ENCODE measurements around the gene CFAP45. TPM values are rescaled to one million over a fixed set of nuclear protein-coding genes. Genes with fewer than 3 reads are reported as not detected.

CFAP45 gene
- total and polyA plus RNA-seq, 8 donors, result 0.16 to 1.5 (median 0.44) TPM; not detected in 2

- Histone ChIP-seq H3K36me3 (peaks cover 7 to 12% (median 7%) of the 10 kb centered on the region in 3 donors), H3K4me1 (peaks cover 17 to 30% (median 23%) of the 10 kb centered on the region in 3 donors), H3K4me3 (peak overlapping the region; percentile 46 to 75 (median 67)), H3K27ac (peak overlapping the region; percentile 94 to 98 (median 96)), H3K27me3 (no peaks in the 10 kb centered on the region), H3K9me3 (no peaks in the 10 kb centered on the region)
- 0 to 1% methylated on average over 31 of the region's 31 CpGs for WGBS, 2 donors
- peak; percentile 86 to 96 (median 92) for DNase-seq
- TF ChIP-seq CTCF (IDR thresholded peaks at IDR 0.05), result no peak
- peak; percentile 55 to 76 (median 64) for ATAC-seq
- no peak for FAIRE-seq
- intact Hi-C loops (cut with DNase I), result no loop called here
Observed at GRCh38 chr1:159924025-159924790, 24.2 kb upstream of the CFAP45 start.

- Histone ChIP-seq H3K27ac (peak overlapping the region; percentile 94 to 98 (median 96)), H3K9me3 (no peaks in the 10 kb centered on the region), H3K4me3 (peak overlapping the region; percentile 46 to 75 (median 67)), H3K27me3 (no peaks in the 10 kb centered on the region), H3K4me1 (peaks cover 17 to 38% (median 23%) of the 10 kb centered on the region in 3 donors), H3K36me3 (peaks cover 11 to 20% (median 15%) of the 10 kb centered on the region in 3 donors)
- no peak for TF ChIP-seq CTCF (IDR thresholded peaks at IDR 0.05)
- ATAC-seq, result peak; percentile 53 to 65 (median 62)
- peak; percentile 80 to 89 (median 86) for DNase-seq
- intact Hi-C loops (cut with DNase I), result no loop called here
- no peak for FAIRE-seq
- 3 to 6% methylated on average over 20 of the region's 20 CpGs for WGBS, 2 donors
Observed at GRCh38 chr1:159923203-159924024, 23.4 kb upstream of the CFAP45 start.

- peak overlapping the region; percentile 94 to 98 (median 96) for H3K27ac ChIP-seq
- no peak for TF ChIP-seq CTCF (IDR thresholded peaks at IDR 0.05)
- intact Hi-C loops (cut with DNase I), result no loop called here
- no peak for FAIRE-seq
- H3K4me3 ChIP-seq, result peak overlapping the region in 2 of 4 donors; percentile 74 to 75
- no peak for ATAC-seq
- peaks cover 17 to 42% (median 26%) of the 10 kb centered on the region in 3 donors for H3K4me1 ChIP-seq
- no peaks in the 10 kb centered on the region for H3K27me3 ChIP-seq
- 28 to 33% methylated on average over 8 of the region's 8 CpGs for whole genome bisulfite sequencing, 2 donors
- no peaks in the 10 kb centered on the region for H3K9me3 ChIP-seq
- peaks cover 11 to 26% (median 17%) of the 10 kb centered on the region in 3 donors for H3K36me3 ChIP-seq
- peak; percentile 50 to 78 (median 60) for DNase-seq
Observed at GRCh38 chr1:159922511-159923202, 22.7 kb upstream of the CFAP45 start.

- 62 to 67% methylated on average over 17 to 18 of the region's 18 CpGs for whole genome bisulfite sequencing, 2 donors
- TF ChIP-seq CTCF (IDR thresholded peaks at IDR 0.05), result no peak
- Histone ChIP-seq H3K9me3 (no peaks in the 10 kb centered on the region), H3K36me3 (peaks cover 11 to 29% (median 17%) of the 10 kb centered on the region in 3 donors), H3K4me1 (peaks cover 23 to 47% (median 33%) of the 10 kb centered on the region in 3 donors), H3K27ac (peak overlapping the region; percentile 94 to 98 (median 96)), H3K4me3 (peak overlapping the region in 2 of 4 donors; percentile 74 to 75), H3K27me3 (no peaks in the 10 kb centered on the region)
- intact Hi-C loops (cut with DNase I), result no loop called here
- ATAC-seq (no peak), FAIRE-seq (no peak), DNase-seq (peak in 3 of 6 donors; percentile 63 to 64 (median 63))
Observed at GRCh38 chr1:159921700-159922504, 21.9 kb upstream of the CFAP45 start.
